Lower leg skin (tissue), 3 donors: ENCODE results near the gene COL19A1.

Experiments
- CTCF ChIP-seq, 3 donors: fragments of 450-650 bp; IDR thresholded peaks; one replicate each; pipeline ENCODE4 v1.5.1; 2016; ENCODE audit warnings: antibody characterized with exemption in 3 of 3, mild to moderate bottlenecking in 3 of 3, moderate library complexity in 2 of 3
- POLR2A ChIP-seq, 2 donors: fragments of 450-650 bp; IDR thresholded peaks; one replicate each; pipeline ENCODE4 v1.6.1; 2016 to 2017; ENCODE audit warnings: antibody characterized with exemption in 2 of 2, mild to moderate bottlenecking in 1 of 2, moderate library complexity in 1 of 2

- TF ChIP-seq POLR2A (IDR thresholded peaks at IDR 0.05) (no peak), CTCF (IDR thresholded peaks at IDR 0.05) (no peak)
These were observed 282.9 kb downstream of the COL19A1 start for GRCh38 chr6:70149209-70149788.
